HL-60 (cell line): ENCODE data around the gene ARHGEF37.

Experiments used
- POLR2AphosphoS5 ChIP-seq: IDR thresholded peaks from 2 replicates; pipeline ENCODE4 v1.6.1; 2012; ENCODE audit warnings: low read depth
- TF ChIP-seq, protein P1 (sequence below): IDR thresholded peaks from one replicate; pipeline ENCODE4 v1.5.1; 2011; ENCODE audit warnings: low read length, control low read depth, inconsistent platforms; ENCODE audit not compliant: insufficient read depth
- TF ChIP-seq, protein P2 (sequence below): IDR thresholded peaks from 2 replicates; pipeline ENCODE4 v1.6.1; 2012; ENCODE audit warnings: low read depth; ENCODE audit not compliant: insufficient replicate concordance

DNA sequence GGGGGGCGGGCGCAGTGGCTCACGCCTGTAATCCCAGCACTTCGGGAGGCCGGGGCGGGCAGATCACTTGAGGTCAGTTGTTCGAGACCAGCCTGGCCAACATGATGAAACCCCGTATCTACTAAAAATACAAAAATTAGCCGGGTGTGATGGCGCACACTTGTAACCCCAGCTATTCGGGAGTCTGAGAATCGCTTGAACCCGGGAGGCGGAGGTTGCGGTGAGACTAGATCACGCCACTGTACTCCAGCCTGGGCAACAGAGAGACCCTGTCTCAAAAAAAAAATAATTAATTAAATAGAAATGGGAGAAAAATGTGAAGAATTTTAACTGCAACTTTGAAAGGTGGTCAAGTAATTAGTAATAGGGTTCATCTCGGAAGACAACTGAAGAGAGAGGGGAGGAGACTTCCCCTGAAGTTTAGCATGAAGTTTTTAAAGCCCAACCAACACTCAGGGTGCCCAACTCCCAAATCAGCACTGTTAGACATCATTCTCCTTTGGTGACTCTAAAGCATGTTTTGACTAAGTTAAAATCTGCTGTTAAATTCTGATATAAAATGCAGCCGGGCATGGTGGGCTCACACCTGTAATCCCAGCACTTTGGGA lies 28.6 kb upstream of the ARHGEF37 start:
- TF ChIP-seq, protein P1, sequence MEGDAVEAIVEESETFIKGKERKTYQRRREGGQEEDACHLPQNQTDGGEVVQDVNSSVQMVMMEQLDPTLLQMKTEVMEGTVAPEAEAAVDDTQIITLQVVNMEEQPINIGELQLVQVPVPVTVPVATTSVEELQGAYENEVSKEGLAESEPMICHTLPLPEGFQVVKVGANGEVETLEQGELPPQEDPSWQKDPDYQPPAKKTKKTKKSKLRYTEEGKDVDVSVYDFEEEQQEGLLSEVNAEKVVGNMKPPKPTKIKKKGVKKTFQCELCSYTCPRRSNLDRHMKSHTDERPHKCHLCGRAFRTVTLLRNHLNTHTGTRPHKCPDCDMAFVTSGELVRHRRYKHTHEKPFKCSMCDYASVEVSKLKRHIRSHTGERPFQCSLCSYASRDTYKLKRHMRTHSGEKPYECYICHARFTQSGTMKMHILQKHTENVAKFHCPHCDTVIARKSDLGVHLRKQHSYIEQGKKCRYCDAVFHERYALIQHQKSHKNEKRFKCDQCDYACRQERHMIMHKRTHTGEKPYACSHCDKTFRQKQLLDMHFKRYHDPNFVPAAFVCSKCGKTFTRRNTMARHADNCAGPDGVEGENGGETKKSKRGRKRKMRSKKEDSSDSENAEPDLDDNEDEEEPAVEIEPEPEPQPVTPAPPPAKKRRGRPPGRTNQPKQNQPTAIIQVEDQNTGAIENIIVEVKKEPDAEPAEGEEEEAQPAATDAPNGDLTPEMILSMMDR = no peak
- no peak for TF ChIP-seq POLR2AphosphoS5
- TF ChIP-seq, protein P2, sequence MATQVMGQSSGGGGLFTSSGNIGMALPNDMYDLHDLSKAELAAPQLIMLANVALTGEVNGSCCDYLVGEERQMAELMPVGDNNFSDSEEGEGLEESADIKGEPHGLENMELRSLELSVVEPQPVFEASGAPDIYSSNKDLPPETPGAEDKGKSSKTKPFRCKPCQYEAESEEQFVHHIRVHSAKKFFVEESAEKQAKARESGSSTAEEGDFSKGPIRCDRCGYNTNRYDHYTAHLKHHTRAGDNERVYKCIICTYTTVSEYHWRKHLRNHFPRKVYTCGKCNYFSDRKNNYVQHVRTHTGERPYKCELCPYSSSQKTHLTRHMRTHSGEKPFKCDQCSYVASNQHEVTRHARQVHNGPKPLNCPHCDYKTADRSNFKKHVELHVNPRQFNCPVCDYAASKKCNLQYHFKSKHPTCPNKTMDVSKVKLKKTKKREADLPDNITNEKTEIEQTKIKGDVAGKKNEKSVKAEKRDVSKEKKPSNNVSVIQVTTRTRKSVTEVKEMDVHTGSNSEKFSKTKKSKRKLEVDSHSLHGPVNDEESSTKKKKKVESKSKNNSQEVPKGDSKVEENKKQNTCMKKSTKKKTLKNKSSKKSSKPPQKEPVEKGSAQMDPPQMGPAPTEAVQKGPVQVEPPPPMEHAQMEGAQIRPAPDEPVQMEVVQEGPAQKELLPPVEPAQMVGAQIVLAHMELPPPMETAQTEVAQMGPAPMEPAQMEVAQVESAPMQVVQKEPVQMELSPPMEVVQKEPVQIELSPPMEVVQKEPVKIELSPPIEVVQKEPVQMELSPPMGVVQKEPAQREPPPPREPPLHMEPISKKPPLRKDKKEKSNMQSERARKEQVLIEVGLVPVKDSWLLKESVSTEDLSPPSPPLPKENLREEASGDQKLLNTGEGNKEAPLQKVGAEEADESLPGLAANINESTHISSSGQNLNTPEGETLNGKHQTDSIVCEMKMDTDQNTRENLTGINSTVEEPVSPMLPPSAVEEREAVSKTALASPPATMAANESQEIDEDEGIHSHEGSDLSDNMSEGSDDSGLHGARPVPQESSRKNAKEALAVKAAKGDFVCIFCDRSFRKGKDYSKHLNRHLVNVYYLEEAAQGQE = no peak
